Tibial nerve (tissue), 4 donors: ENCODE results near the gene SDCCAG8. TPM values are rescaled to one million over a fixed set of nuclear protein-coding genes. Genes with fewer than 3 reads are reported as not detected.

Experiments
- DNase-seq, 2 donors: peaks; one replicate each; pipeline ENCODE4 v3.0.0-alpha.2; 2019; ENCODE audit warnings: low spot score in 2 of 2
- H3K27ac ChIP-seq, 4 donors: fragments of 200-600 bp; sonication (generic) in 3 of 4; one replicate each; pipeline ENCODE4 v1.5.1; 2017 to 2019; ENCODE audit warnings: mild to moderate bottlenecking in 1 of 4
- H3K27me3 ChIP-seq, 2 donors: fragments of 200-600 bp; sonication (generic) in 1 of 2; one replicate each; pipeline versions ENCODE4 v1.5.1 to v1.6.0; 2017 to 2019
- H3K36me3 ChIP-seq, 3 donors: fragments of 200-600 bp; sonication (generic); one replicate each; pipeline ENCODE4 v1.5.1; 2018 to 2019
- H3K4me1 ChIP-seq, 4 donors: fragments of 200-600 bp; sonication (generic) in 3 of 4; one replicate each; pipeline ENCODE4 v1.5.1; 2017 to 2019
- H3K4me3 ChIP-seq, 4 donors: fragments of 200-600 bp; sonication (generic) in 3 of 4; one replicate each; pipeline ENCODE4 v1.5.1; 2017 to 2019; ENCODE audit warnings: mild to moderate bottlenecking in 1 of 4, moderate library complexity in 1 of 4
- H3K9me3 ChIP-seq, 4 donors: fragments of 200-600 bp; sonication (generic) in 3 of 4; one replicate each; pipeline ENCODE4 v1.5.1; 2017 to 2019
- EP300 ChIP-seq, 2 donors: sonication (generic); formaldehyde crosslinking; IDR thresholded peaks; one replicate each; pipeline ENCODE4 v1.6.1; 2017; ENCODE audit warnings: antibody characterized with exemption in 2 of 2, mild to moderate bottlenecking in 1 of 2
- POLR2A ChIP-seq, 2 donors: fragments of 450-650 bp; IDR thresholded peaks; one replicate each; pipeline ENCODE4 v1.6.1; 2017; ENCODE audit warnings: antibody characterized with exemption in 2 of 2, mild to moderate bottlenecking in 2 of 2, moderate library complexity in 2 of 2
- WGBS, 2 donors: methylation state at CpG; one replicate each; pipeline ENCODE4 v1.1.5; 2018; 5-methylcytosine and 5-hydroxymethylcytosine counted together
- total RNA-seq, 4 donors: library from RNA; depleted of rRNA; stranded (reverse); fragments of >200 nt; gene quantifications; one replicate each; pipeline ENCODE4 v1.1.0, GENCODE V29; 2016
- TF ChIP-seq, protein P1 (sequence below), 5 experiments: fragments of 200-600 bp in 3 of 5; fragments of 450-650 bp in 2 of 5; sonication (generic) in 3 of 5; IDR thresholded peaks; one replicate each; pipeline ENCODE4 v1.5.1; 2016 to 2019; ENCODE audit warnings: antibody characterized with exemption in 5 of 5, mild to moderate bottlenecking in 3 of 5, moderate library complexity in 2 of 5

SDCCAG8 gene
- total RNA-seq, 4 donors from 2014 or later = 39.0 to 86.5 (median 56.0) TPM

DNA sequence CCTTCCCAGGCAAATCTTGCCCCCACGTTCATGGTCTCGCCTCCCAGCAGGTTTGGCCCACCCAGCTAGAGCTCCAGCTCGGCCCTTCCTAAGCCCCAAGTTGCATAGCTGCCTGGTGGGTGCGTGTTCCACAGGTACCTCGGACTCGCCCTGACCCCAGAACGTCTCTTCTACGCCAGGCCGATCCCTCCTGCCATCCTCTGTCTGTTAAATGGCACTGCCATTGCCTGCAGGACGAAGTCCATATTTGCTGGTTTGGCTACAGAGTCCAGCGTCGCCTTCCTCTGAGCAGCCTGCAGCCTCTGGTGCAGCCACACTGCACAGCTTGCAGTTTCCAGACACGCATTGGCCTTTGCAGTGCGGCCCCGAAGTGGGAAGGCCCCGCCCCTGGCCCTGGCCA, 228.1 kb downstream of the SDCCAG8 start:
- 96 to 99% methylated on average over 16 of the region's 16 CpGs for WGBS, 2 donors
- DNase-seq = no peak
- Histone ChIP-seq H3K4me1 (peaks cover 0 to 34% (median 11%) of the 10 kb centered on the region in 4 donors), H3K36me3 (peaks cover 0 to 3% (median 0%) of the 10 kb centered on the region in 3 donors), H3K9me3 (no peaks in the 10 kb centered on the region), H3K27ac (no peak overlapping the region), H3K27me3 (no peaks in the 10 kb centered on the region), H3K4me3 (no peak overlapping the region)
- TF ChIP-seq POLR2A (IDR thresholded peaks at IDR 0.05) (no peak), EP300 (IDR thresholded peaks at IDR 0.05) (no peak)
- TF ChIP-seq, protein P1, sequence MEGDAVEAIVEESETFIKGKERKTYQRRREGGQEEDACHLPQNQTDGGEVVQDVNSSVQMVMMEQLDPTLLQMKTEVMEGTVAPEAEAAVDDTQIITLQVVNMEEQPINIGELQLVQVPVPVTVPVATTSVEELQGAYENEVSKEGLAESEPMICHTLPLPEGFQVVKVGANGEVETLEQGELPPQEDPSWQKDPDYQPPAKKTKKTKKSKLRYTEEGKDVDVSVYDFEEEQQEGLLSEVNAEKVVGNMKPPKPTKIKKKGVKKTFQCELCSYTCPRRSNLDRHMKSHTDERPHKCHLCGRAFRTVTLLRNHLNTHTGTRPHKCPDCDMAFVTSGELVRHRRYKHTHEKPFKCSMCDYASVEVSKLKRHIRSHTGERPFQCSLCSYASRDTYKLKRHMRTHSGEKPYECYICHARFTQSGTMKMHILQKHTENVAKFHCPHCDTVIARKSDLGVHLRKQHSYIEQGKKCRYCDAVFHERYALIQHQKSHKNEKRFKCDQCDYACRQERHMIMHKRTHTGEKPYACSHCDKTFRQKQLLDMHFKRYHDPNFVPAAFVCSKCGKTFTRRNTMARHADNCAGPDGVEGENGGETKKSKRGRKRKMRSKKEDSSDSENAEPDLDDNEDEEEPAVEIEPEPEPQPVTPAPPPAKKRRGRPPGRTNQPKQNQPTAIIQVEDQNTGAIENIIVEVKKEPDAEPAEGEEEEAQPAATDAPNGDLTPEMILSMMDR (IDR thresholded peaks at IDR 0.05) = no peak

DNA sequence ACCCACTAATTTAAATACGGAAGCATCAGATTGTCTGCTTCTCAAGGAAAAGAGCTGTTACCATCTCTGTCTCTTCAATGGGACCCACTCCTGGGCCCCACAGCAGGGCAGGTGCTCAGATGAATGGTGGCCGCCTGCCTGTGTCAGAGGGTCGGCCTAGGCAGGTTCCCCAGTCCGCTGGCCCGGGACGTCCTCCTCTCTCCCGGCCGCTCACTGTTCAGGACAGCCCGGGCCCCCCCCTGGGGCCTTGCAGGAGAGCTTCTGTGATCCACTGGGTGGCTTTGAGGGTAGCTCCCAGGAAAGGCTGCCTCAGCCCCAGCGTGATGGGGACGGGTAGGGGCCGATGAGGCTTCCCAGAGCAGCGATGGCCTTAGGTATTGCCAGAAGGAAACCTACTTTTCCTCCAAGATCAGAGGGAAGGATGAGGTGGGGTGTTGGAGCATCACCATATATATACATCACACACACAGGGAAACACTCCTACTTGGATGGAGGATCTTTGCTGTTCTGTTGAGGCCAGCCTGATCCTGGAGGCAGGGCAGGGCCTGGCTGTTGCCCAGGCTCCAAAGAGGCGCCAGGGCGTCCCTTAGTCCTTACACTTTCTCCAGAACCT, 231.3 kb downstream of the SDCCAG8 start:
- H3K4me3 ChIP-seq = no peak overlapping the region
- WGBS, 2 donors = 95 to 96% methylated on average over 10 to 15 of the region's 15 CpGs
- no peaks in the 10 kb centered on the region for H3K27me3 ChIP-seq
- TF ChIP-seq, protein P1 (IDR thresholded peaks at IDR 0.05) = no peak
- TF ChIP-seq EP300 (IDR thresholded peaks at IDR 0.05) (no peak), POLR2A (IDR thresholded peaks at IDR 0.05) (no peak)
- H3K27ac ChIP-seq = no peak overlapping the region
- H3K4me1 ChIP-seq = peaks cover 0 to 53% (median 7%) of the 10 kb centered on the region in 4 donors
- no peak for DNase-seq
- no peaks in the 10 kb centered on the region for H3K9me3 ChIP-seq
- H3K36me3 ChIP-seq = peaks cover 0 to 16% (median 0%) of the 10 kb centered on the region in 3 donors

DNA sequence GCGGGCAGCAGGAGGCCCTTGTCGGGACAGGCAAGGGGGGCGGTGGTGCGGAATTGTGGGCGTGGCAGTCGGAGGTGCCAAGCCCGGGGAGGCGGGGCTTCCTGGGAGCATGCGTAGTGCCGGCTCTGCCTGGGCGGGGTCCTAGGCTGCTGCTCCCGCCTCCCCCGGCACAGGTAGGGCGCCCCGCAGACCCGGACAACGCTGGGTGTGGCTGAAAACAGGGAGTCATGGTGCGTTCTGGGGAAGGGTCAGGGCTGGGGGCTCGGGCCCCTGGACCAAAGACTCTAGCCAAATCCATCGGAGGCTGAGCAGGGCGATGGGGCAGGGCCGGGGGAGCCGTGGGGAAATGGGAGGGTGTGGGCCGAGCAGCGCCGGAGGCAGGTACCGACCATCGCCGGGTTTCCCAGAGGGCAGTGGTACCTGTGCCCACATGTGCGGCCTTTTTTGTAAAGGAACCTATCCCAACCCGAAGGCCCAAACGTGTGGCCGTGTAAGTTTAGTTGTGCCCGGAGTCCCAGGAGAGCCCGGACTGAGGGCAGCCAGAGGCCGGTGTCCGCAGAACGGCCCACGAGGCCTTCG, 231.9 kb downstream of the SDCCAG8 start:
- no peak overlapping the region for H3K27ac ChIP-seq
- H3K4me3 ChIP-seq = no peak overlapping the region
- H3K27me3 ChIP-seq = no peaks in the 10 kb centered on the region
- H3K4me1 ChIP-seq = peaks cover 0 to 47% (median 1%) of the 10 kb centered on the region in 4 donors
- H3K9me3 ChIP-seq = no peaks in the 10 kb centered on the region
- DNase-seq = no peak
- TF ChIP-seq POLR2A (IDR thresholded peaks at IDR 0.05) = no peak
- TF ChIP-seq, protein P1 (IDR thresholded peaks at IDR 0.05) = no peak
- no peak for TF ChIP-seq EP300 (IDR thresholded peaks at IDR 0.05)
- H3K36me3 ChIP-seq = peaks cover 0 to 16% (median 0%) of the 10 kb centered on the region in 3 donors
- 87 to 93% methylated on average over 33 to 37 of the region's 40 CpGs for WGBS, 2 donors

DNA sequence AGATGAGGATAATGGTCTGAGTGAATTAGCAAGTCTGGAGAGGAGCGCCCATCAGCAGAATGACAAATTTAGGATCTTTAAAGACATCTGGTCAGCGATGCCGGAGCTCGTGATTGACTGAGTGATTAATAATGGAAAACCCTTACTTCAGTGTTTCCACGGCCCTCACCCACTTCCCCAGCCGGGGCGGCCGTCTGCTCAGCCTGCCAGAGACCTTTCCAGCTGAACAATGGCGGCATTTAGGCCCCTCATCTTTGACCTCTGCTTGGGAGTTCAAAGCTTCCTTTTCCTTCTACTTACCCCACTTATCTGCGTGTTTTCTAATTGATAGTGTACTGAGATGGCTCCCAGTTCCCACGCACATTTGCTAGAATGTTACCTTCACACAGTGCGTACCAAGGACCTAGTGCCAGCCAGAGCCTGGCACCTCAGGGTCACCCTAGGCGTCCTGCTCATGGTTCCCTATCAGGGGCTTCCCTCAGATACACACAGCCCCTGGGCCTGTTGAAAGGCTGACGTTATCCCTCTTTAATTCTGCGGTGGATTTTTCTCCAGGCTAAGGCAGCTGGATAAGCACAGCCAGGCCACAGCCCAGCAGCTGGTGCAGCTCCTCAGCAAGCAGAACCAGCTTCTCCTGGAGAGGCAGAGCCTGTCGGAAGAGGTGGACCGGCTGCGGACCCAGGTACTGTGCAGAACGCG, 232.8 kb downstream of the SDCCAG8 start:
- no peak for DNase-seq
- WGBS, 2 donors = 70 to 71% methylated on average over 20 of the region's 20 CpGs

More for the DNA sequence above, 232.8 kb downstream of the SDCCAG8 start:
- H3K27me3 ChIP-seq = no peaks in the 10 kb centered on the region
- TF ChIP-seq EP300 (IDR thresholded peaks at IDR 0.05) (no peak), POLR2A (IDR thresholded peaks at IDR 0.05) (no peak)
- TF ChIP-seq, protein P1 (IDR thresholded peaks at IDR 0.05) = no peak
- peaks cover 0 to 38% (median 0%) of the 10 kb centered on the region in 4 donors for H3K4me1 ChIP-seq
- H3K9me3 ChIP-seq = no peaks in the 10 kb centered on the region
- H3K27ac ChIP-seq = peak overlapping the region in 1 of 4 donors; percentile 1
- no peak overlapping the region for H3K4me3 ChIP-seq
- peaks cover 0 to 16% (median 0%) of the 10 kb centered on the region in 3 donors for H3K36me3 ChIP-seq
